Cardiac ventricle fibroblast (primary cell): Measurements from ENCODE around the gene GARS1. TPM values are rescaled to one million over a fixed set of nuclear protein-coding genes. Genes with fewer than 3 reads are reported as not detected.

ENCODE experiments used
- total RNA-seq: library from RNA; depleted of rRNA; stranded (reverse); fragments of >200 nt; gene quantifications from 2 replicates; pipeline ENCODE4 v1.2.3, GENCODE V29; 2015

GARS1 gene, protein sequence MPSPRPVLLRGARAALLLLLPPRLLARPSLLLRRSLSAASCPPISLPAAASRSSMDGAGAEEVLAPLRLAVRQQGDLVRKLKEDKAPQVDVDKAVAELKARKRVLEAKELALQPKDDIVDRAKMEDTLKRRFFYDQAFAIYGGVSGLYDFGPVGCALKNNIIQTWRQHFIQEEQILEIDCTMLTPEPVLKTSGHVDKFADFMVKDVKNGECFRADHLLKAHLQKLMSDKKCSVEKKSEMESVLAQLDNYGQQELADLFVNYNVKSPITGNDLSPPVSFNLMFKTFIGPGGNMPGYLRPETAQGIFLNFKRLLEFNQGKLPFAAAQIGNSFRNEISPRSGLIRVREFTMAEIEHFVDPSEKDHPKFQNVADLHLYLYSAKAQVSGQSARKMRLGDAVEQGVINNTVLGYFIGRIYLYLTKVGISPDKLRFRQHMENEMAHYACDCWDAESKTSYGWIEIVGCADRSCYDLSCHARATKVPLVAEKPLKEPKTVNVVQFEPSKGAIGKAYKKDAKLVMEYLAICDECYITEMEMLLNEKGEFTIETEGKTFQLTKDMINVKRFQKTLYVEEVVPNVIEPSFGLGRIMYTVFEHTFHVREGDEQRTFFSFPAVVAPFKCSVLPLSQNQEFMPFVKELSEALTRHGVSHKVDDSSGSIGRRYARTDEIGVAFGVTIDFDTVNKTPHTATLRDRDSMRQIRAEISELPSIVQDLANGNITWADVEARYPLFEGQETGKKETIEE
- 117 and 144 TPM in 2 replicates for total RNA-seq

DNA sequence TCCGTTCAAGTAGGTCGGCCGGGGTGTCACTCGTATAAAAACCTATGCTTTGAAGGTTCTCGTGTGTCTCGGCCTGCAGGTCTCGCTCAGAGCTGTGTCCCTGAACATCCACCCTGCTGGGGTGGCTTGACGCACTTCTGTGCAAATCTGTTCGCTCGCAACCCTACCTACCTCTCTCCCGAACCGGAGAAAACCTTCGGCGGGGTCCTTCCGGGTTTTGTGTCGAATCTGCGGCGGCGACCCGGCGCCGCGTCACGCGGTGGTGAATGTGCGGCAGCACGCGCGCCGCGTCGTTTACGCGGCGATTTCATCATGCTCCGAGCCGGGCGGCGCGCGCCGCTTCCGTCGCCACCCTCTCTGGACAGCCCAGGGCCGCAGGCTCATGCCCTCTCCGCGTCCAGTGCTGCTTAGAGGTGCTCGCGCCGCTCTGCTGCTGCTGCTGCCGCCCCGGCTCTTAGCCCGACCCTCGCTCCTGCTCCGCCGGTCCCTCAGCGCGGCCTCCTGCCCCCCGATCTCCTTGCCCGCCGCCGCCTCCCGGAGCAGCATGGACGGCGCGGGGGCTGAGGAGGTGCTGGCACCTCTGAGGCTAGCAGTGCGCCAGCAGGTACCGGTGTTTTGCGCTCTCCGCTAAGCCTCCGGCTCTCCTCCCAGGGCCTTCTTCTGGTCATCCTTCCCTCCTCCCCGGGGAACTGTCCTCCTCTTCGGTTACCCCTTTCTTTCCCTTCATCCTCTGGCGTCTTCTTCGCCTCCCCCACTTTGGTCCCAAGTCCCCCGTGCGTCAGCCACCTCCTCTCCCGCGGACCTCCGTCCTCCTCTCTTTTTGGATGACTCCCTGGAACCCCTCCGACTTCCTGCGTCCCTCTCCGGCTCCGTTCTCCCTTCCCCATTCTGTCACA lies at the start of gene GARS1:
TSS of gene GARS1 (plus strand) at position 339 of the 896 bp plus-strand sequence. CDS start at position 383, 44 bp downstream.

DNA sequence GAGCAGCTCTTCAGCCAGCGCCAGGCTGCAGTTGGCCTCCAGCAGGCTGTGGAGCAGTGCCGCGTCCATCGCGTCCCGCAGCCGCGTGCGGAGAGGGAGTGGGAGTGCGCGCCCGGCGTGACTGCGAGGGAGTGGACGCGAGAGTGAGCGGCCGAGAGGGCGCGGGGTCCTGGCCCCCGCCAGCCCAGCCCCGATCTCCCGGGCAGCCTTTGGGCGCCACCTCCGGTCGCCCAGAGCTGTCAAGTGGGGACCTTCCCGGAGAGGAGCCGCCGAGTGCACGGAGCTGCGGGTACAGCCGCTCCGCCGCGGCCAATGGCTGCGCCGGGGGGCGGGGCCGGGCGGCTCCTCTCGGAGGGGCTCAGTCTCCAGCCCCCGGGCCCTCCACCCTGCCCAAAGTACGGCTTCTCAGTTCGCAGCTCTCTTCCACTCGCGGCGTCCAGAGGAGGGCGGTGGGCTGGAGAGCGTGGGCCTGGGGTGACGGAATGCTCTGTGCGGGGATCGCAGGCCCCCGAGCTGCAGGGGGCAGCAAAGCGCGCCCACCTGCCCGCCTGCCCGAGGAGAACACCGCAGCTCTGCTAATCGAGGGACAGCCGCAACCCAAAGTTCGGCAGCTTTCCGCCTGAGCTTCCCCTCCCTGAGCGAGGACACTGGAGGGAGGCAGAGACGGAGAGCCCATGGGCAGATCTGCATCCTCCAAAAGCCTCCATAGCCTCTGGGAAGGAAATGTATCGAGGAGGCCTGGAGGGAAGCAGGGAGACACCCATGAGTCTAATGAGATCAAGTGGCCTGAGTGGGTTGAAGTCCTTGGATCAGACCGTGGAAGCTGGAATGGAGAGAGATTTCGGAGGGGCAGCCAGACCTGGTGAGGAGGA lies 87.8 kb downstream of the GARS1 start, which contains the start of gene CRHR2:
TSS of gene CRHR2 (minus strand) at position 245 of the 872 bp plus-strand sequence. CDS start at position 69, 176 bp downstream.

Other genes with a start within 250 kb of the GARS1 start
- gene NOD1, start 116.1 kb upstream of the GARS1 start, total RNA-seq: 9.3 and 12.4 TPM in 2 replicates
- gene GGCT, start 90.0 kb upstream of the GARS1 start, total RNA-seq: 40.0 and 44.1 TPM in 2 replicates
- not detected in 2 replicates for gene CRHR2, start 87.6 kb downstream of the GARS1 start, total RNA-seq
- gene INMT, start 157.3 kb downstream of the GARS1 start, total RNA-seq: 181 and 220 TPM in 2 replicates
- 9.5 and 10.1 TPM in 2 replicates for gene MINDY4, start 176.5 kb downstream of the GARS1 start, total RNA-seq